Measurements from ENCODE around the gene B3GAT1. TPM values are rescaled to one million over a fixed set of nuclear protein-coding genes. Genes with fewer than 3 reads are reported as not detected.

B3GAT1 gene
- total RNA-seq, 1 donor from 2014 or later = 0.74 TPM

DNA sequence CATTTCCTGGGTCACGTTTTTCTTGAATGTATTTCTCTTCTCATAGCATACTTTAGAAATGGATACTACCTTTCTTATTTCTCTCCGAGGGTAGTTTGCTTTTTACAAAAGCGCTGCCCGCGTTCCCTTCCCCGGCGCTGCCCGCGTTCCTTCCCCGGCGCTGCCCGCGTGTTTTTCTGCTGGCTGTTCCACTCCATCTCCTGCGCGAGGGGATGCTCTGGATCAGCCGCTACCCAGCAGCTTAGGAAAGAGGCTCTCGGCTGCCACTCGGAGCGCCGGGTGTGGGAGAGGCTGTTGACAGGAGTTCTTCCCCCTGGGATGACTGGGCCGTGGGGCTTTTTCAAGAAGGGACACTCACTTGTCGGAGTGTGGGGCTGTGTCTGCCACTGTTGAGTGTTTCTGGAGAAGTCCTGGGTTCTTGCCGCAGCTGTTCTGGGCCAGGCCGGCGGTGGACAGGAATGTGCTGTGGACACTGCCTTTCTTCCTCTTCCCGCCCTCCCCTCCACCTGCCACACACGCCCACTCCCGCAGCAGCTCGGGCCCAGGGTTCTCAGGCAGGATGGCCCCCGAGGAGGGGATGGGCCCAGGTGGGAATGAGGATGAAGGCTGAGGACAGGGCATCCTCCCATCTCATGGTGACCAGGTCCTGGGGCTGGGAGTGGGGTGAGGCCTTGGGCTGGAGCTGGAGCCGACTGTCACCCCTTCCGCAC is 49.7 kb downstream of the B3GAT1 start:
- DNase-seq (ENCODE audit: extremely low spot score in 2 of 2) = no peak
- intact Hi-C loops (cut with DNase I) = no loop called here
- Histone ChIP-seq H3K27ac (no peak overlapping the region), H3K9me3 (no peaks in the 10 kb centered on the region), H3K4me1 (no peaks in the 10 kb centered on the region), H3K4me3 (no peak overlapping the region), H3K36me3 (no peaks in the 10 kb centered on the region), H3K27me3 (no peaks in the 10 kb centered on the region)
- TF ChIP-seq, protein P1, sequence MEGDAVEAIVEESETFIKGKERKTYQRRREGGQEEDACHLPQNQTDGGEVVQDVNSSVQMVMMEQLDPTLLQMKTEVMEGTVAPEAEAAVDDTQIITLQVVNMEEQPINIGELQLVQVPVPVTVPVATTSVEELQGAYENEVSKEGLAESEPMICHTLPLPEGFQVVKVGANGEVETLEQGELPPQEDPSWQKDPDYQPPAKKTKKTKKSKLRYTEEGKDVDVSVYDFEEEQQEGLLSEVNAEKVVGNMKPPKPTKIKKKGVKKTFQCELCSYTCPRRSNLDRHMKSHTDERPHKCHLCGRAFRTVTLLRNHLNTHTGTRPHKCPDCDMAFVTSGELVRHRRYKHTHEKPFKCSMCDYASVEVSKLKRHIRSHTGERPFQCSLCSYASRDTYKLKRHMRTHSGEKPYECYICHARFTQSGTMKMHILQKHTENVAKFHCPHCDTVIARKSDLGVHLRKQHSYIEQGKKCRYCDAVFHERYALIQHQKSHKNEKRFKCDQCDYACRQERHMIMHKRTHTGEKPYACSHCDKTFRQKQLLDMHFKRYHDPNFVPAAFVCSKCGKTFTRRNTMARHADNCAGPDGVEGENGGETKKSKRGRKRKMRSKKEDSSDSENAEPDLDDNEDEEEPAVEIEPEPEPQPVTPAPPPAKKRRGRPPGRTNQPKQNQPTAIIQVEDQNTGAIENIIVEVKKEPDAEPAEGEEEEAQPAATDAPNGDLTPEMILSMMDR (IDR thresholded peaks at IDR 0.05) = no peak
- no peak for TF ChIP-seq POLR2A (IDR thresholded peaks at IDR 0.05)
- no peak for TF ChIP-seq POLR2AphosphoS5 (IDR thresholded peaks at IDR 0.05; ENCODE audit: insufficient read depth in 1 of 2, low read depth in 1 of 2)

DNA sequence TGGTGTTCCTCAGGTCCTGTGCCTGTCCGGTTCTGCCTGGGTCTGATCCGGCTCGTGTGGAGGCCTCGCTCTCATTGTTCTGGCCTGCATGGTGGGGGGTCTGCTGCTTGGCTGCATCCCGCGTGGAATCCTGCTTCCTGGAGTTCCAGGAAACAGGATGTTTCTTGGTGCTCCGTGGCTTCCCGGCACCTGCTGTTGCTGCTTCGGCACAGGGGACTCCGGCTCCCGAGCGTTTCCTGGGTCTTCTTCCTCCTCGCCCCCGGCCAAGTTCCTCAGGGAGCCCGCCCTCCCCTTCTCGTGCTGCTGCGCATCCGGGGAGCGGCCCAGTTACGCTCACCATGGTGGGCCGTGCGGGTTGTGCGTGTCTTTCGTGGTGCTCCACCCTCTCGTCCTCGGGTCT is 50.4 kb downstream of the B3GAT1 start:
- TF ChIP-seq POLR2A (IDR thresholded peaks at IDR 0.05) (no peak), POLR2AphosphoS5 (IDR thresholded peaks at IDR 0.05; ENCODE audit: insufficient read depth in 1 of 2, low read depth in 1 of 2) (no peak)
- TF ChIP-seq, protein P1 (IDR thresholded peaks at IDR 0.05) = no peak
- Histone ChIP-seq H3K9me3 (no peaks in the 10 kb centered on the region), H3K4me1 (no peaks in the 10 kb centered on the region), H3K36me3 (no peaks in the 10 kb centered on the region), H3K27ac (no peak overlapping the region), H3K27me3 (no peaks in the 10 kb centered on the region), H3K4me3 (no peak overlapping the region)
- intact Hi-C loops (cut with DNase I) = no loop called here
- DNase-seq (ENCODE audit: extremely low spot score in 2 of 2) = no peak

- Histone ChIP-seq H3K9me3 (no peaks in the 10 kb centered on the region), H3K4me3 (no peak overlapping the region), H3K36me3 (no peaks in the 10 kb centered on the region), H3K27me3 (no peaks in the 10 kb centered on the region), H3K4me1 (no peaks in the 10 kb centered on the region), H3K27ac (no peak overlapping the region)
- intact Hi-C loops (cut with DNase I) = no loop called here
- TF ChIP-seq POLR2A (IDR thresholded peaks at IDR 0.05) (no peak), POLR2AphosphoS5 (IDR thresholded peaks at IDR 0.05; ENCODE audit: insufficient read depth in 1 of 2, low read depth in 1 of 2) (no peak)
- TF ChIP-seq, protein P1 (IDR thresholded peaks at IDR 0.05) = peak; percentile 19 to 48 (median 20)
- no peak for DNase-seq (ENCODE audit: extremely low spot score in 2 of 2)
Measured at GRCh38 chr11:134360050-134360835, 51.8 kb downstream of the B3GAT1 start.

DNA sequence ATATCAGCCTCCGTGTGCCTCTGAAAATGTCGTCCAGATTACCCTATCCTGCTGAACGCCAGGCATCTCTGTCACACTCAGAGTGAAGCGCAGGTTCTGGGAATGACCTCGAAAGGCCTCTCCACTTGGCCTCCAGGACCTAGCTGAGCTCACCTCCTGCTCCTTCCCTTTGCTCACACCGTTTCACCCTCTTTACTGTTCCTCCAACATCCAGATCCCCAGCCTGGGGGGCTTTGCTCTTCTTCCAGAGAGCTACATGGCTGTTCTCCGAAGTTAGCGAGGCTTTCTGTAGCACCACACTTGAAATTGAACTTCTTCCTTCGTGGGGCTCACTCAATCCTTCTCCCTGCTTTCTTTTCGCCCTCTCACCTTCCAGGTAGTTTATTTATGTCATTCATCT is 52.4 kb downstream of the B3GAT1 start:
- no peaks in the 10 kb centered on the region for H3K36me3 ChIP-seq
- H3K4me3 ChIP-seq = no peak overlapping the region
- no peak for DNase-seq (ENCODE audit: extremely low spot score in 2 of 2)
- H3K4me1 ChIP-seq = no peaks in the 10 kb centered on the region
- TF ChIP-seq, protein P1 (IDR thresholded peaks at IDR 0.05) = no peak
- TF ChIP-seq POLR2AphosphoS5 (IDR thresholded peaks at IDR 0.05; ENCODE audit: insufficient read depth in 1 of 2, low read depth in 1 of 2) (no peak), POLR2A (IDR thresholded peaks at IDR 0.05) (no peak)
- H3K27ac ChIP-seq = no peak overlapping the region
- no peaks in the 10 kb centered on the region for H3K27me3 ChIP-seq
- H3K9me3 ChIP-seq = no peaks in the 10 kb centered on the region
- intact Hi-C loops (cut with DNase I) = no loop called here
